Measurements from ENCODE around the gene CLTC.

Gene CLTC

DNA sequence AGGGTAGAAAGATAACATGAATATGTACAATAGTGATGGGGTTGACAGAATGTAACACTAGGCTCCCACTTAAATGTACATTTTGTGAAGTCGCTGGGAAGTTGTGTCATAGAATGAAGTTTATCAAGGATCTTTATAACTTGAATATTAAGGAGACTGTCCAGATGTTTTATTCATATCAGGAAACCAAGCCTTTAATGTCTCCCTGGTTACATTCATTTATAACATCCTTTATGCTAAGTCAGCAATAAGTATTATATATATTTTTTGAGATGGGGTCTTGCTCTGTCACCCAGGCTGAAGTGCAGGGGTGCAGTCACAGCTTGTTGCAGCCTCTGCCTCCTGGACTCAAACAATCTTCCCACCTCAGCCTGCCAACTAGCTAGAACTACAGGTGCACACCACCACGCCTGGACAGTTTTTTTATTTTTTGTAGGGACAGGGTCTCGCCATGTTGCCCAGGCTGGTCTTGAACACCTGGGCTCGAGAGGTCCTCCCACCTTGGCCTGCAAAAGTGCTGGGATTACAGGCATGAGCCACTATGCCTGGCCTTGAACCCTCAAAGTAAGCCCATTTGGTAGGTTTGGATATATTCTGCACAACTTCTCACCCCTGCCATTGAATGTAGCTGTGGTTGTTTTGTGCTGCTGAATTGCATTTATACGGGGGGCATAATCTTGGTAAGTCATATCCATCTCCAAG is 14.1 kb downstream of the CLTC start:
- Histone ChIP-seq H3K9ac (ENCODE audit: low read length in 2 of 2) (no peak overlapping the region), H3K36me3 (ENCODE audit: control insufficient read depth in 2 of 2, insufficient read depth in 2 of 2, low read length in 2 of 2) (no peaks in the 10 kb centered on the region), H3K27me3 (ENCODE audit: control insufficient read depth in 1 of 2, insufficient read depth in 2 of 2, low read length in 2 of 2) (no peaks in the 10 kb centered on the region), H3K27ac (ENCODE audit: low read length) (no peak overlapping the region), H3K4me1 (ENCODE audit: control insufficient read depth, insufficient read depth, low read length) (peaks cover 10% of the 10 kb centered on the region), H3K4me3 (ENCODE audit: low read length in 2 of 2) (no peak overlapping the region), H3K9me3 (ENCODE audit: control insufficient read depth in 2 of 2, low read length in 2 of 2) (no peaks in the 10 kb centered on the region)

DNA sequence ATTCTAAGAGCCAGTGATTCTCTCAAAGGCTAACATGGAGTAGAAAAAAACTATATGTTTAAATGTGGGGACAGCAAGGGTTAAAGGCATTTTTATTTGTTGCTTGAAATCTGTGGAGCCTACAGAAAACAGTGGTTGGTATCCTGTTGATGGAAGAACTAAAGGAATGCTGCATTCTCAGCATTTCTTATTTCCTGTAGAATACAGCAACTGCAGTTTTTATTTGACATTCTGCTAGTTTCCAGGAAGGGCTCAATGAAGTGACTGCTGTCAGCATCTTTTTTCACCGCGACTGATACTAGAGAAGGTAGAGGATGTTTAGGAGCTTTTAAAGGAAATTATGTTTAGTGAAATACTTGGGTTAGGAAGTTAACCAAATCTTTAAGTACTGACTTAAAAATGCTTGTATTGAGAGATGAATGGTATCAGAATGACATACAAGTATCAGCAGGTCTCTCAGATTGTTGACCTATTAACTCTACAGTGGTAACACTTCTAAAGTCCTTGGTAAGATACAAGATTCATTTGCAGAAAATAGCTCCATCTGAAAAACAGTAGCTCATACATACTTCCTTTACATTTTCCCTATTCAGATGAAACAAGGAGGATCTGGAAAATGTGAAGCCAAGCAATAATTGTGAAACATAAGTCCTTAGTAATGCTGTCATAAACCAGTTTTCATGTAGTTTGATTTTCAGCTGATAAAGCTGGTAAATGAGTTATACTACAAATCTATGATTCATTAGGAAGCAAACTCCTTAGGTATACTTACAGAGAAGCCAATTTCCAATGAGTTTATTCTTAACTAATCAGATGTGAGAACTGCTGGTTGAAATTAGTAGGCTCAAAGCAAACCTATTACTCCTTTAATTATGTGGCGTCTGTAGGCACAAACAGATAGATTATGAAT is 15.2 kb downstream of the CLTC start:
- no peaks in the 10 kb centered on the region for H3K27me3 ChIP-seq (ENCODE audit: control insufficient read depth in 1 of 2, insufficient read depth in 2 of 2, low read length in 2 of 2)
- peaks cover 6% of the 10 kb centered on the region for H3K4me1 ChIP-seq (ENCODE audit: control insufficient read depth, insufficient read depth, low read length)
- no peaks in the 10 kb centered on the region for H3K36me3 ChIP-seq (ENCODE audit: control insufficient read depth in 2 of 2, insufficient read depth in 2 of 2, low read length in 2 of 2)
- no peak overlapping the region for H3K27ac ChIP-seq (ENCODE audit: low read length)
- H3K4me3 ChIP-seq (ENCODE audit: low read length in 2 of 2) = no peak overlapping the region
- H3K9me3 ChIP-seq (ENCODE audit: control insufficient read depth in 2 of 2, low read length in 2 of 2) = no peaks in the 10 kb centered on the region
- H3K9ac ChIP-seq (ENCODE audit: low read length in 2 of 2) = no peak overlapping the region

DNA sequence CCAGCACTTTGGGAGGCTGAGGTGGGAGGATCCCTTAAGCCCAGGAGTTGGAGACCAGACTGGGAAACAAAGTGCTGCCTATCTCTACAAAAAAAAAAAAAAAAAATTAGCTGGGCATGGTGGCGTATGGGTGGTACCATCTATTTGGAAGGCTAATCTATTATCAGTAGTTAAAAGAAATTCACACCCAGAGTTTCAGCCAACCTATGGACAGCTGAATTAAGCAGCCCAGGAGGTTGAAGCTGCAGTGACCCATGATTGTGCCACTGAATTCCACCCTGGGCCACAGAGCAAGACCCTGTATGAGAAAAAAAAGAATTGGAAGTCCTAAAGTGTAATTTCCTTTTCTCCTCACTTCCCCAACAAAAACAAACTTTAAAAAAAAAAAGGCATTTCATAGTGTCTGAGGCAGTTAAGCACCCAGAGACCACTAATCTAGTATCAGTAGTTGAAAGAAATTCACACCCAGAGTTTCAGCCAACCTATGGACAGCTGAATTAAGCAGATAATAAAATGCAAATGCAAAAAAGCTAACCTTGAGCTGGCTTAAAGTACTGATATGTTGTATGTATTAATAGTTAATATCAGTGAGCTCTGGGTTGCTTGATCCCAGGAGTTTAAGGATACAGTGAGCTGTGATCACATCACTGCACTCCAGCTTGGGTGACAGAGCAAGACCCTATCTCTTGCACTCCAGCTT is 18.1 kb downstream of the CLTC start:
- Histone ChIP-seq H3K36me3 (ENCODE audit: control insufficient read depth in 2 of 2, insufficient read depth in 2 of 2, low read length in 2 of 2) (no peaks in the 10 kb centered on the region), H3K9me3 (ENCODE audit: control insufficient read depth in 2 of 2, low read length in 2 of 2) (no peaks in the 10 kb centered on the region), H3K4me3 (ENCODE audit: low read length in 2 of 2) (no peak overlapping the region), H3K9ac (ENCODE audit: low read length in 2 of 2) (no peak overlapping the region), H3K4me1 (ENCODE audit: control insufficient read depth, insufficient read depth, low read length) (peaks cover 6% of the 10 kb centered on the region), H3K27me3 (ENCODE audit: control insufficient read depth in 1 of 2, insufficient read depth in 2 of 2, low read length in 2 of 2) (no peaks in the 10 kb centered on the region), H3K27ac (ENCODE audit: low read length) (no peak overlapping the region)

DNA sequence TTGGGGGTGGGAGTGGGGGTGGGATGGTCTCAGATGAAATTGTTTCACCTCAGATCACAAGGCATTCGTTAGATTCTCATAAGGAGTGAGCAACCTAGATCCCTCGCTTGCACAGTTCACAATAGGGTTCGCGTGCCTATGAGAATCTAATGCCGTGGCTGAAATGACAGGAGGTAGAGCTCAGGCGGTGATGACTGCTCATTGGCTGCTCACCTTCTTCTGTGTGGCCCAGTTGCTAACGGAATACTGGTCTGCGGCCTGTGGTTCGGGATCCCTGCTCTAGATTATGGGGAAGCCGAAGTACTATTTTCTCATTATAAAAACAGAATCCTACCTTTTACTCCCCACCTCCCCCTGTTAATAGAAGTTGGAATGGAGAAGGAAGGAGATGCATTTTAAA is 18.9 kb downstream of the CLTC start:
- Histone ChIP-seq H3K4me1 (ENCODE audit: control insufficient read depth, insufficient read depth, low read length) (peaks cover 6% of the 10 kb centered on the region), H3K4me3 (ENCODE audit: low read length in 2 of 2) (no peak overlapping the region), H3K27ac (ENCODE audit: low read length) (no peak overlapping the region), H3K9me3 (ENCODE audit: control insufficient read depth in 2 of 2, low read length in 2 of 2) (no peaks in the 10 kb centered on the region), H3K9ac (ENCODE audit: low read length in 2 of 2) (no peak overlapping the region), H3K27me3 (ENCODE audit: control insufficient read depth in 1 of 2, insufficient read depth in 2 of 2, low read length in 2 of 2) (no peaks in the 10 kb centered on the region), H3K36me3 (ENCODE audit: control insufficient read depth in 2 of 2, insufficient read depth in 2 of 2, low read length in 2 of 2) (no peaks in the 10 kb centered on the region)

DNA sequence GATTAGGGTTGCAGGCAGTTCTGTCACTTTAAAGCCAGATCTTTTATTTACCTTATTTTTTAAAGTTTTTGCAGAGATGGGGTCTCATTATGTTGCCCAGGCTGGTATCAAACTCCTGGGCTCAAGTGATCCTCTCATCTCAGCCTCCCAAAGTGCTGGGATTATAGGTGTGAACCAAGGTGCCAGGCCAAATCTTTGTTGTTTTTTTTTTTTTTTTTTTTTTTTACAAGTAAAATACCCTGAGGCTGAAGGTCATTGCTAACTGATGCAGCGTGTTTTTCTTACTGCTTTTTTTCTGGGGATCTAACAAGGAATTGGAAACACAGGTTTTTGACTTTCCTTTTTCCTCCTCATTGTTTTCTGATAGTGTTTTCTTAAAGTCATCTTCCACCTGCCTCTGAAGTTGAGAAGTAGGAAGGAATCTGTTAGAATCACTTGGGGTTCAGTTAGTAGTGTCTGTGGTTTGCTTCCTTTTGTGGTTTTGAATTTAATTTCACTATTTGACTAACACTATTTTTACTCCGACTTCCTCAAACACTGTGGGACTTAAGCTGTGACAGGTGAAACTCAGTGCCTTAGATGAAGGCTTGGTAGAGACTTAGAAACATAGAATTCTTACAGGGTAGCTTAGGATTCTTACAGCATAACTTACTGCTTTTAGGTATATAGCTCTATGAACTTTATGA is 22.2 kb downstream of the CLTC start:
- Histone ChIP-seq H3K9me3 (ENCODE audit: control insufficient read depth in 2 of 2, low read length in 2 of 2) (no peaks in the 10 kb centered on the region), H3K27me3 (ENCODE audit: control insufficient read depth in 1 of 2, insufficient read depth in 2 of 2, low read length in 2 of 2) (no peaks in the 10 kb centered on the region), H3K4me3 (ENCODE audit: low read length in 2 of 2) (no peak overlapping the region), H3K9ac (ENCODE audit: low read length in 2 of 2) (no peak overlapping the region), H3K27ac (ENCODE audit: low read length) (no peak overlapping the region), H3K4me1 (ENCODE audit: control insufficient read depth, insufficient read depth, low read length) (peaks cover 2% of the 10 kb centered on the region), H3K36me3 (ENCODE audit: control insufficient read depth in 2 of 2, insufficient read depth in 2 of 2, low read length in 2 of 2) (peaks cover 0 to 10% of the 10 kb centered on the region in 2 donors)

DNA sequence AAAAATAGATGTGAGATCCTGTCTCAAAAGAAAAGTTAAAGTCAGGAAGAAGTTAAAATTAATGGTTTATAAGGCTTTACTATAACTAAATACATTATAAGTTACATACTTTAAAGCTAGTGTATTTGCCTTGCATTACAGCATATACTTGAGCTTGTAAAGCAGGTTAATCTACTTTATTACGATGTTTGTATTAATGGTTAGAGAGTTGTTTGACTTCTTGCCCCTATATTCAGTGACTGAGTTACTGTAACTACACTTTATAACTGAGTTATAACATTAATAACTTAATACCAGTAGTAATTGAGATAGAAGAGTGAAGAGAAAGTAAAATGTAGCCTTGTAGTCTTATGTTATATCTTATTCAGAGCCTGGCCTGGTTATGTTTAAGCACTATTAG is 22.9 kb downstream of the CLTC start:
- Histone ChIP-seq H3K9ac (ENCODE audit: low read length in 2 of 2) (no peak overlapping the region), H3K36me3 (ENCODE audit: control insufficient read depth in 2 of 2, insufficient read depth in 2 of 2, low read length in 2 of 2) (peaks cover 0 to 13% of the 10 kb centered on the region in 2 donors), H3K27ac (ENCODE audit: low read length) (no peak overlapping the region), H3K9me3 (ENCODE audit: control insufficient read depth in 2 of 2, low read length in 2 of 2) (no peaks in the 10 kb centered on the region), H3K27me3 (ENCODE audit: control insufficient read depth in 1 of 2, insufficient read depth in 2 of 2, low read length in 2 of 2) (no peaks in the 10 kb centered on the region), H3K4me3 (ENCODE audit: low read length in 2 of 2) (no peak overlapping the region), H3K4me1 (ENCODE audit: control insufficient read depth, insufficient read depth, low read length) (peaks cover 2% of the 10 kb centered on the region)

DNA sequence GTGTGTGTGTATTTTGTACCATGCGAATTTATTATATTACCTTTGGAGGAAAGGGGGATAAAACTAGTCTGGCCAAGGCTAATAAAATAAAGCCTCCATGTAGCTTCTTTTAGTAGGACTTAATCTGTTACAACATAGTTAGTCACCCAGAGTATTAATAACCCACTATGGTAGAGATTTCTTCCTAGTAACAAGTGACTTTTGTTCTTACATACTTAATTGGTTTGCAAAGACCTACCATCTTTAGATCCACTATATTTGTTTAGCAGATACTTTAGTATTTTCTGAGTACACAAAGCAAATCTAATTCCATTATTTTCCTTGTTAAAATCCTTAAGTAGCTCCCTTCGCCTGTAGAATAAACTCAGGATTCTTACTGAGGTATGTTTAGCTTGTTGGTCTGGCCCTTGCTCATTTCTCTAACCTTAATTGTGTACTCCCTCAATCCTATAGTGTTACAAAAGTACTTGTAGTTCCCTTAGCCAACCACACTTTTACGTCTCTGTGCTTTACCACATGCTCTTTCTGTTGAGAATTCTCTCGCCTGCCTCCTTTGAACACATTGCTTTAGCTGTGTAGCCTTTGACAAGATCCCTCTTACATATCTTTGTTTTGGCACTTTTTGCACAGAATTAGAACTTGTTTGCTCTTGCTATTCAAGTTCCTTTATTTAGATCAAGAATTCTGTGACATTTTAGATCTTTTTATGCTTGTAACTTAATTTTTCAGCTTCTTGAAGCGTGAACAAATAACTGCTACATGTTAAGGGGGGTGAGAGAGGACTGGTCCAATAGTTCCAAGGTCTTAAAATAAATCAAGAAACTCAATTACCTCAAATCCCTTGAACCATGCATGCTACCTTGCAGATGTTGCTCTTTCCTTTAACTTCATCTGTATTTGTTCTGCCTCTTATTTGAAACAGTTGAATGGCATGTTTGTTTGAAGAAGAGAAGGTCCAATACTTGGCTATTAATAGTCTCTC is 23.8 kb downstream of the CLTC start:
- no peaks in the 10 kb centered on the region for H3K4me1 ChIP-seq (ENCODE audit: control insufficient read depth, insufficient read depth, low read length)
- H3K27me3 ChIP-seq (ENCODE audit: control insufficient read depth in 1 of 2, insufficient read depth in 2 of 2, low read length in 2 of 2) = no peaks in the 10 kb centered on the region
- no peak overlapping the region for H3K9ac ChIP-seq (ENCODE audit: low read length in 2 of 2)
- no peak overlapping the region for H3K4me3 ChIP-seq (ENCODE audit: low read length in 2 of 2)
- no peak overlapping the region for H3K27ac ChIP-seq (ENCODE audit: low read length)
- no peaks in the 10 kb centered on the region for H3K9me3 ChIP-seq (ENCODE audit: control insufficient read depth in 2 of 2, low read length in 2 of 2)
- peaks cover 0 to 15% of the 10 kb centered on the region in 2 donors for H3K36me3 ChIP-seq (ENCODE audit: control insufficient read depth in 2 of 2, insufficient read depth in 2 of 2, low read length in 2 of 2)

DNA sequence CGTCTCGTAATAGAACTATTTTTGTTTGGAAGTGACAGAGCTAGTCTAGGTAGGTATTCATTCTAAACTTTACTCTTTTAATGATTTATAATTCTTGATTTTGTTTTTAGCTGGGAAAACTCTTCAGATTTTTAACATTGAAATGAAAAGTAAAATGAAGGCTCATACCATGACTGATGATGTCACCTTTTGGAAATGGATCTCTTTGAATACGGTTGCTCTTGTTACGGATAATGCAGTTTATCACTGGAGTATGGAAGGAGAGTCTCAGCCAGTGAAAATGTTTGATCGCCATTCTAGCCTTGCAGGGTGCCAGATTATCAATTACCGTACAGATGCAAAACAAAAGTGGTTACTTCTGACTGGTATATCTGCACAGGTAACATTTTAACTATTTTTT is 27.6 kb downstream of the CLTC start:
- Histone ChIP-seq H3K27ac (ENCODE audit: low read length) (no peak overlapping the region), H3K9ac (ENCODE audit: low read length in 2 of 2) (no peak overlapping the region), H3K4me1 (ENCODE audit: control insufficient read depth, insufficient read depth, low read length) (no peaks in the 10 kb centered on the region), H3K4me3 (ENCODE audit: low read length in 2 of 2) (no peak overlapping the region), H3K27me3 (ENCODE audit: control insufficient read depth in 1 of 2, insufficient read depth in 2 of 2, low read length in 2 of 2) (no peaks in the 10 kb centered on the region), H3K9me3 (ENCODE audit: control insufficient read depth in 2 of 2, low read length in 2 of 2) (no peaks in the 10 kb centered on the region), H3K36me3 (ENCODE audit: control insufficient read depth in 2 of 2, insufficient read depth in 2 of 2, low read length in 2 of 2) (peaks cover 8 to 34% of the 10 kb centered on the region in 2 donors)

DNA sequence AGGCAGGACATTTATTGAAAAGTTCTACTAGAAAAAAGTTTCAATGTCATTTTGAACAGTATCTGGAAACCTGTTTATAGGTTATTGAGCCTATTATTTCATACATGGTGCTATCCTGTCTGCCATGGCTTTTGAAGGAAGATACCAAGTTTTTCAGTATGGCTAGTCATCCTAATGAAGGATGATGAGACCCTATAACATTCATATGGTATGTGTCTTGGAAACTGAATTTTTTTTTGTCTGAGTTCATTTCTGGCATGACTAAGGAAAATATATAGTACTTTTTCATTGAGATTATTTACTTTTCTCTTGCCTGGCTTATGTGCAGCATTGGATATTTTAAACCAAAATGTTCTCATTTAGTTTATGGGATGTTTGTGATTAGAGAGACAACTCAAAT is 30.2 kb downstream of the CLTC start:
- Histone ChIP-seq H3K9me3 (ENCODE audit: control insufficient read depth in 2 of 2, low read length in 2 of 2) (no peaks in the 10 kb centered on the region), H3K4me3 (ENCODE audit: low read length in 2 of 2) (no peak overlapping the region), H3K36me3 (ENCODE audit: control insufficient read depth in 2 of 2, insufficient read depth in 2 of 2, low read length in 2 of 2) (peaks cover 21 to 42% of the 10 kb centered on the region in 2 donors), H3K9ac (ENCODE audit: low read length in 2 of 2) (no peak overlapping the region), H3K4me1 (ENCODE audit: control insufficient read depth, insufficient read depth, low read length) (no peaks in the 10 kb centered on the region), H3K27me3 (ENCODE audit: control insufficient read depth in 1 of 2, insufficient read depth in 2 of 2, low read length in 2 of 2) (no peaks in the 10 kb centered on the region), H3K27ac (ENCODE audit: low read length) (no peak overlapping the region)
